Urinary bladder (tissue), 4 donors: ENCODE data around the gene SLC48A1. TPM values are rescaled to one million over a fixed set of nuclear protein-coding genes. Genes with fewer than 3 reads are reported as not detected.
A peak's percentile ranks its signal among the peaks of the same experiment; 100 is the strongest.

Source experiments
- DNase-seq: peaks from one replicate; pipeline ENCODE4 v3.0.0-alpha.2; 2015; ENCODE audit errors: extremely low spot score
- H3K27ac ChIP-seq: one replicate; pipeline ENCODE4 v1.5.1; 2013; ENCODE audit warnings: low read depth, mild to moderate bottlenecking, moderate library complexity
- H3K36me3 ChIP-seq: one replicate; pipeline ENCODE4 v1.6.1; 2013; ENCODE audit warnings: mild to moderate bottlenecking, moderate library complexity; ENCODE audit not compliant: insufficient read depth
- H3K4me1 ChIP-seq: one replicate; pipeline ENCODE4 v1.6.1; 2013; ENCODE audit warnings: mild to moderate bottlenecking, moderate library complexity; ENCODE audit not compliant: insufficient read depth
- H3K4me3 ChIP-seq: one replicate; pipeline ENCODE4 v1.5.1; 2013; ENCODE audit warnings: low read depth, low read length
- WGBS: extraction: QIAGEN DNeasy Blood & Tissue Kit; methylation state at CpG from one replicate; pipeline ENCODE4 v1.1.7; 2013; 5-methylcytosine and 5-hydroxymethylcytosine counted together
- polyA plus RNA-seq: library from polyadenylated mRNA; stranded (reverse); fragments of 200-250 nt; gene quantifications from one replicate; pipeline ENCODE4 v1.2.3, GENCODE V29; 2013
- total RNA-seq: library from RNA; depleted of rRNA; stranded (reverse); fragments of >200 nt; gene quantifications from one replicate; pipeline ENCODE4 v1.2.3, GENCODE V29; 2014
- donor health status: healthy with polysubstance abuse.
- donor health status: healthy.

Gene SLC48A1
- total and polyA plus RNA-seq, 2 donors, result 8.6 to 31.1 TPM

DNA sequence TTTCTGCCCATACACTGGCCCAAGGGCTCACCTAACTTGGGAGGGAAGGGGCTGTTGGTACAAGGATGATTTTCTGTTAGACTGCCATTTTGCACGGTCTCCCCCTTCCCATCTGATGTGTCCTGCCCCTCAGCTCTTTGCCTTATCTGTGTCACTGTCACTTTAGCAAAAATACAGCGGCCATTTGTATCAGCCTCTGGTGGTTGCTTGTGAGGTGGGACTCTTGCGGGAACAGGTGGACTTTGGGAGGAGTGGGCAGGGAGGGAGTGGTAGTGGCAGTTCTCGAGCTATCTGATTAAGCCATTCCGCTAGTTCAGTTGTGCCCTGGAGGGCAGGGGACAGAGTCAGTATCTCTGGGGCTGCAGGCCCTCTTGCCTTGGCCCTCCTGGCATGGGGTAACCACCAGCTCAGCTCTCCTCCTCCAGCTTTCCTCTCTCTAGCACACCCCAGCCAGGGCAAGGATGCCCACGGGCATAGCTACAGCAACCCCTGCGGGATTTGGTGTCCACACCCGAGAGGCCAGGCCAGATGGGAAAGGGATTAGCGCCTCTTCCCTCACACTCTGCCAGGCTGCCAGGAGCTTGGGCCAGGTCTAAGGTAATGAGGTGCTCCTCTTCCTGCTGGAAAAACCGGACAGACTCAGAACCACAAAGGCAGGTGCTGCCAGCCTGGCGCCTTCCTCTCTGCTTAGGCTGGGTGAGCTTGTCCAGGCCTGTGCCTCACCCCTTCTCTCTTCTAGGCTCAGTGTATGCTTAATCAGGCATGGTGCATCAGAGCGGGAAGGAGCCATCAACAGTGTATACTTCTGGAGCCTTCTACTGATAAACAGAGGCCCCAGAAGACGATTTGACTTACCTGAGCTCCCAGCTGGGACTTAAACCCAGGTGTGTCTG is 8.7 kb downstream of the SLC48A1 start:
- Histone ChIP-seq H3K36me3 (peaks cover 15% of the 10 kb centered on the region), H3K4me3 (no peak overlapping the region), H3K4me1 (no peaks in the 10 kb centered on the region), H3K27ac (peak overlapping the region; percentile 64)
- DNase-seq, result no peak
- WGBS, result 66% methylated on average over 13 of the region's 13 CpGs

- WGBS, result 68% methylated on average over 8 of the region's 8 CpGs
- Histone ChIP-seq H3K27ac (peak overlapping the region; percentile 38), H3K4me1 (no peaks in the 10 kb centered on the region), H3K36me3 (peaks cover 15% of the 10 kb centered on the region), H3K4me3 (no peak overlapping the region)
- no peak for DNase-seq
Observed at GRCh38 chr12:47782372-47782770, 9.3 kb downstream of the SLC48A1 start.

DNA sequence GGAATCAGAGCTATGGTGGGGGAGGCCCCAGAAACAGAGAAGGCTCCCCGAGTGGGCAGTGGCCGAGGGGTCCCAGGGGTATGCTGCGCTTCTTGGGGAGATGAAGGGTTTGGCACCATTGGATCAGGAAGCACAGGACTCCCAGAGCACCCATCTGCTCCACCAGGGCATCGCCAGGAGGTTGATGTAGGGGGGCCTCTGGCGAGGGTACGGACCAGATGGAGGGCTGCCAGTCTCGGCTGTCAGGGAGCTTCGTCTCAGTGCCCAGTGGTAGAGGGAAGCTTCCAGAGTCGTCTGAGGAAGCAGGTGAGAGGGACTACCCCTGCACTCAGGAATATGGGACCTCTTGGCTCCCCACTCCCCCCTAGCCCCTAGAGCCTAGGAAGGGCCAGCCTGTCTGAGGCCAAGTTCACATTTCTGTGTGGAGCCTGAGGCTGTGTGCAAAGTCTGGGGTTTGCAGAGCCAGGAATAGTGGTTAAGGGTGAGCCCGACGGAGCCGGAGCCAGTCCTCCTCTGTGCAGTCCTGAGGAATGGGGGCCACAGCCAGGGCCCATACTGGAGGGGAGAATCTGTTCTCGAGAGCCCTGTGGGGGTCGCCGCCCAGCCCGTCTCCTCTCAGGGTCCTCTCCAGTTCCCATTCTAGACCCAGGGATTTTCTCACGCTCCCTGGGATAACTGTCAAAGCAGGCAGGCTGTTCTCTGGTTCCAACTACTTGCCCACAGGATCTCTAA is 10.2 kb downstream of the SLC48A1 start:
- Histone ChIP-seq H3K27ac (peak overlapping the region; percentile 81), H3K36me3 (peaks cover 15% of the 10 kb centered on the region), H3K4me1 (no peaks in the 10 kb centered on the region), H3K4me3 (no peak overlapping the region)
- 66% methylated on average over 17 of the region's 17 CpGs for WGBS
- DNase-seq, result no peak

GRCh38 chr12:47783821-47784819 is 11.1 kb downstream of the SLC48A1 start:
- no peak overlapping the region for H3K27ac ChIP-seq
- DNase-seq, result no peak
- no peak overlapping the region for H3K4me3 ChIP-seq
- H3K36me3 ChIP-seq, result peaks cover 15% of the 10 kb centered on the region
- 84% methylated on average over 20 of the region's 20 CpGs for WGBS
- no peaks in the 10 kb centered on the region for H3K4me1 ChIP-seq

- Histone ChIP-seq H3K4me3 (no peak overlapping the region), H3K27ac (no peak overlapping the region), H3K36me3 (peaks cover 15% of the 10 kb centered on the region), H3K4me1 (no peaks in the 10 kb centered on the region)
- no peak for DNase-seq
- WGBS, result 84% methylated on average over 15 of the region's 15 CpGs
Observed at GRCh38 chr12:47785036-47785886, 12.2 kb downstream of the SLC48A1 start.

DNA sequence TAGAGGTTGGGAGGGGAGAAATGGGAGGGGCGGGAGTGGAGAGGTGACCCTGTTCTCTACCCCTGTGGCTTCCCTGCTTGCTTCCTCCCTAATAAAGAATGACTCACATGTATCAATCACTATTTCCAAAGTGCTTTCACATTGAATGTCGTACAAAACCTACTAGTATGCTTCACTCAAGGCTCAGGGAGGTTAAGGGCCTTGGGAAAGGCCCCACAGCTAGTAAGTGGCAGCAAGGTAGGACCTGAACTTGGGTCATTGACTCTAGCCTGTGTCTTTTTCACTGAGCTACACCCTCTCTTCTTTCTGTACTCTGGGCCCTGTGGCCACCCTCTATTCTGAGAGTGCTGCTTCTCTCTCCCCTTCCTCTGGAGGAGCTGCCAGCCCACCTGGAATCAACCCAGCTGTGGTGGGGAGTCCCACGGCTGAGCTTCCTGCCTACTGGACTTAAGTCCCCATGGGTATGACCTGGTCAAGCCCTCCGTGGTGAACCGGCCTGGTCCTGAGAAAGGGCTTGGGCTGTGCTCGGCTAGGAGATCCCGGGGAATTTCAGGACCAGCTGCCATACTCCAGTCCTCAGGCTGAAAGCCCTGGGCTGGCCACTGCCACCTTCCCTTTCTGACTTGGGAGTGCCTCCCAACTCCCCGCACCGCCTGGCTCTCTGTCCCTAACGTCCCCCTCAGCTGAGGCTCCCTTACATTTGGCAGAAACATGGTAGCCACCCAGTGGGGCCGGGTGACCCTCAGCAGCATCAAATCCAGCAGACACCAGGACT is 13.0 kb downstream of the SLC48A1 start:
- DNase-seq, result no peak
- peaks cover 15% of the 10 kb centered on the region for H3K36me3 ChIP-seq
- H3K27ac ChIP-seq, result no peak overlapping the region
- 82% methylated on average over 11 of the region's 11 CpGs for WGBS
- H3K4me1 ChIP-seq, result no peaks in the 10 kb centered on the region
- H3K4me3 ChIP-seq, result no peak overlapping the region

- H3K36me3 ChIP-seq, result peaks cover 15% of the 10 kb centered on the region
- no peaks in the 10 kb centered on the region for H3K4me1 ChIP-seq
- H3K4me3 ChIP-seq, result no peak overlapping the region
- no peak for DNase-seq
- H3K27ac ChIP-seq, result no peak overlapping the region
- WGBS, result 93% methylated on average over 10 of the region's 10 CpGs
Observed at GRCh38 chr12:47786662-47787280, 13.7 kb downstream of the SLC48A1 start.

DNA sequence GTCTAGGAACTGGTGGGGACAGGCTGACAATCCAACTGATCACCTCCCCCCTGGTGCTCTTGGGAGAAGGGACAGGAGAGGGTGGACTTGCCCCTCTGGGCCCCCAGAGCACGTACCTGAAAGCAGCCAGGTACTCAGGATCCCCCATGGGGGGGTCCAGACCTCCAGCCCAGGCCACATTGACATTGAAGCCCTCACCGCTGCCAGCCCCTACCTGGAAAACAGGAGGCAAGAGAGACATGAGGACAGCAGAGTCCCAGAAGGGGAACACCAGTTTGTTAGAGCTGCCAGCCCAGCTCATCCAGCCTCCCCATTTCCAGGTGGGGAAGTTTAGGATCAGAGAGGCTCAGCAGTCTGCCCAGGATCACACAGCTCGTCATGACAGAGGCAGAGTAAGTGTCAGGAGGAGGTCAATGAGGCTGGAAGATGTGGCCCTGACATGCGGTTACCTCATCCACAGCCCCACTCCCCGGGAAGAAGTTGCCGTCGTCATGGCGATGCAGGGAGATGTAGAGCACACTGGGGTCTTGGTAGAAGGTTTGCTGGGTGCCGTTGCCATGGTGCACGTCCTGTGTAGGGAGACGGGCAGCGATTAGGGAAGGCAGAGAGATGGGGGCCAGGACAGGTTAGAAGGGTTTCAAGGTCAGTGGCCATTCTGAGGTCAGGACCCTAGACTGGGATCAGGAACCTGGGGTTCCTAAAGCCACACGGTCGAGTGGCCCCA is 14.7 kb downstream of the SLC48A1 start:
- no peak overlapping the region for H3K4me3 ChIP-seq
- no peak overlapping the region for H3K27ac ChIP-seq
- WGBS, result 80% methylated on average over 14 of the region's 14 CpGs
- no peak for DNase-seq
- no peaks in the 10 kb centered on the region for H3K4me1 ChIP-seq
- peaks cover 15% of the 10 kb centered on the region for H3K36me3 ChIP-seq

DNA sequence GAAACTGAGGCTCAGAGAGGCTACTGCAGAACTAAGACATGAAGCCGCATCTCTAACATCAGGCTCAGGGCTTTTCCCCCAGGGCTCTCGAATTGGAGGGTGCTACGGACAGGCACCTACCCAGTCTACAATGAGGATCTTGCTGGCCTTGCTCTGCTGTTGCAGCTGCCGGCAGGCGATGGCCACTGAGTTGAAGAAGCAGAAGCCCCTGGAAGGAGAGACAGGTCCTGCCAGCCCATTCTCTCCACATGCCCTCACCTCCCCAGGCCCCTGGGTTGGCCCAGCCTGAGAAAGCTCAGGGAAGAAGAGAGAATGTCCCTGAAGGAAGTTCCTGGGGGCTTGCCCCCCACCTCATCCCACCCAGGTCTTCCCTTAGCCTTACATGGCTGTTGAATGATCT is 16.1 kb downstream of the SLC48A1 start:
- Histone ChIP-seq H3K4me1 (no peaks in the 10 kb centered on the region), H3K27ac (no peak overlapping the region), H3K4me3 (no peak overlapping the region), H3K36me3 (peaks cover 12% of the 10 kb centered on the region)
- 91% methylated on average over 5 of the region's 5 CpGs for WGBS
- DNase-seq, result no peak

DNA sequence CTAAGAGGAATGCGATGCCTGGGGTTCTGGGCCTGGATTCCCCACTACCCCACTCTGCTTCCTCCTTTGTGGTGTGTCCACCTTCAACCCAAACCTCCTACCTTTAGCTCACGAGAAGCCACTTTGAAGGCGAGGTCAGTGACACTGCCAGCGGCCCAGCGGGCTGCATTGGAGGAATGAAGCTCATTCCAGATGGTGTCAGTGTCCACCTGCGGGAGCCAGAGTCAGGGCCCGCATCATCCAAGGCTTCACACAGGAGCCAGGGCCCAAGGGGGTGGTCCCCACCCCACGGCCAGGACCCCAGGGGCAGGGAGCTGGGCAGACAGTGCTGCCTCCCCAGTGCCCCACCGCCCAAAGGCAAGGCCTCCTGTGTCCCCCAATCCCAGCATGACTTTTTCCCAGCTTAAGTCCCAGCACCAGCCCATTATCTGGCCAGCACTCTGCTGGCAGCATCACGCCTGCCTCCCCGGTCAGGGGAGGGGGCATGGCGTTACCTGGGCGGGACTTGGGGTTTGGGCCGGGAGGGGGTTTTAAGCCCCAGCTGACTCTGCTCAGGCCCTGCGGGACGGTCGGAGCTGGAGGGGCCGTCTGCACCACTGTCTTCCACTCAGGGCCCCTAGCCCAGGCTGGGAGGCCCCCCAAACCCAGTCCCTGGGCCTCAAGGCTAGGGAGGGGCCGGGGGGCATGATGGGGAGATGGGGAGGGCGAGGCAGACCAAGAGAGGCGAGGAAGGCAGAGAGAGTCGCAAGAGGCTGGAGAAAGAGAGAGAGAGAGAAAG is 16.9 kb downstream of the SLC48A1 start:
- no peak overlapping the region for H3K27ac ChIP-seq
- peaks cover 7% of the 10 kb centered on the region for H3K36me3 ChIP-seq

More for the DNA sequence above, 16.9 kb downstream of the SLC48A1 start:
- H3K4me3 ChIP-seq, result no peak overlapping the region
- no peaks in the 10 kb centered on the region for H3K4me1 ChIP-seq
- WGBS, result 87% methylated on average over 22 of the region's 22 CpGs
- no peak for DNase-seq
